Astrocyte (in vitro differentiated cells and primary cell): ENCODE data around the gene CALU. TPM values are rescaled to one million over a fixed set of nuclear protein-coding genes. Genes with fewer than 3 reads are reported as not detected.

Source experiments
- DNase-seq: peaks from one replicate; pipeline ENCODE4 v3.0.0-alpha.2; 2010; ENCODE audit warnings: low read depth
- FAIRE-seq: peaks from 2 replicates; lab custom pipeline; 2011; peaks lifted over from hg19 to GRCh38; lab: Jason Lieb, UNC
- H2AFZ ChIP-seq: 2 replicates; pipeline ENCODE4 v1.6.0; 2012; ENCODE audit warnings: low read depth, low read length, inconsistent platforms
- H3K27ac ChIP-seq: 2 replicates; pipeline ENCODE4 v1.5.1; 2011; ENCODE audit warnings: low read depth, low read length, inconsistent platforms
- H3K27me3 ChIP-seq: 2 replicates; pipeline ENCODE4 v1.6.0; 2011; ENCODE audit warnings: low read length, inconsistent platforms; ENCODE audit not compliant: insufficient read depth
- H3K36me3 ChIP-seq: 2 replicates; pipeline ENCODE4 v1.5.1; 2011; ENCODE audit warnings: low read length, inconsistent platforms; ENCODE audit not compliant: insufficient read depth
- H3K4me1 ChIP-seq: 2 replicates; pipeline ENCODE4 v1.5.1; 2011; ENCODE audit warnings: low read length, inconsistent platforms; ENCODE audit not compliant: insufficient read depth
- H3K4me2 ChIP-seq: 2 replicates; pipeline ENCODE4 v1.6.0; 2012; ENCODE audit warnings: low read length, inconsistent platforms
- H3K4me3 ChIP-seq: 2 replicates; pipeline ENCODE4 v1.5.1; 2011; ENCODE audit warnings: low read depth, mild to moderate bottlenecking, low read length, inconsistent platforms; ENCODE audit not compliant: insufficient read depth
- H3K79me2 ChIP-seq: 2 replicates; pipeline ENCODE4 v1.6.0; 2012; ENCODE audit warnings: mild to moderate bottlenecking, low read length, inconsistent platforms; ENCODE audit not compliant: insufficient read depth
- H3K9ac ChIP-seq: 2 replicates; pipeline ENCODE4 v1.6.0; 2012; ENCODE audit warnings: mild to moderate bottlenecking, low read length, inconsistent platforms
- H3K9me3 ChIP-seq: 2 replicates; pipeline ENCODE4 v1.5.1; 2012; ENCODE audit warnings: low read depth, mild to moderate bottlenecking, low read length, inconsistent platforms; ENCODE audit not compliant: insufficient read depth
- H4K20me1 ChIP-seq: 2 replicates; pipeline ENCODE4 v1.6.0; 2012; ENCODE audit warnings: low read length, inconsistent platforms; ENCODE audit not compliant: insufficient read depth
- H3K27ac Mint-ChIP-seq: one replicate; pipeline ENCODE4 v1.8.0; 2021; ENCODE audit warnings: mild to moderate bottlenecking, mixed read lengths; ENCODE audit not compliant: unreplicated experiment
- H3K27me3 Mint-ChIP-seq: one replicate; pipeline ENCODE4 v1.8.0; 2021; ENCODE audit warnings: low read depth, mixed read lengths; ENCODE audit not compliant: unreplicated experiment
- H3K36me3 Mint-ChIP-seq: one replicate; pipeline ENCODE4 v1.8.0; 2021; ENCODE audit warnings: low read depth, mixed read lengths; ENCODE audit not compliant: unreplicated experiment
- H3K4me1 Mint-ChIP-seq: one replicate; pipeline ENCODE4 v1.8.0; 2021; ENCODE audit warnings: low read depth, mixed read lengths; ENCODE audit not compliant: unreplicated experiment
- H3K4me3 Mint-ChIP-seq: one replicate; pipeline ENCODE4 v1.8.0; 2021; ENCODE audit warnings: mild to moderate bottlenecking, moderate library complexity, mixed read lengths; ENCODE audit not compliant: unreplicated experiment
- H3K9me3 Mint-ChIP-seq: one replicate; pipeline ENCODE4 v1.8.0; 2021; ENCODE audit warnings: mild to moderate bottlenecking, mixed read lengths; ENCODE audit not compliant: unreplicated experiment
- CTCF ChIP-seq: IDR thresholded peaks from 2 replicates; pipeline ENCODE4 v1.5.1; 2011; ENCODE audit warnings: low read depth, mild to moderate bottlenecking, inconsistent platforms, low read length, moderate library complexity; ENCODE audit not compliant: insufficient read depth
- EZH2 ChIP-seq: IDR thresholded peaks from 2 replicates; pipeline ENCODE4 v1.6.1; 2012; ENCODE audit warnings: mild to moderate bottlenecking, low read length, inconsistent platforms; ENCODE audit not compliant: insufficient read depth
- total RNA-seq: library from RNA; stranded (reverse); gene quantifications from 2 replicates; pipeline ENCODE4 v1.2.1, GENCODE V29; 2021

CALU gene
- total RNA-seq, 1 donor from 2014 or later = 670 TPM

DNA sequence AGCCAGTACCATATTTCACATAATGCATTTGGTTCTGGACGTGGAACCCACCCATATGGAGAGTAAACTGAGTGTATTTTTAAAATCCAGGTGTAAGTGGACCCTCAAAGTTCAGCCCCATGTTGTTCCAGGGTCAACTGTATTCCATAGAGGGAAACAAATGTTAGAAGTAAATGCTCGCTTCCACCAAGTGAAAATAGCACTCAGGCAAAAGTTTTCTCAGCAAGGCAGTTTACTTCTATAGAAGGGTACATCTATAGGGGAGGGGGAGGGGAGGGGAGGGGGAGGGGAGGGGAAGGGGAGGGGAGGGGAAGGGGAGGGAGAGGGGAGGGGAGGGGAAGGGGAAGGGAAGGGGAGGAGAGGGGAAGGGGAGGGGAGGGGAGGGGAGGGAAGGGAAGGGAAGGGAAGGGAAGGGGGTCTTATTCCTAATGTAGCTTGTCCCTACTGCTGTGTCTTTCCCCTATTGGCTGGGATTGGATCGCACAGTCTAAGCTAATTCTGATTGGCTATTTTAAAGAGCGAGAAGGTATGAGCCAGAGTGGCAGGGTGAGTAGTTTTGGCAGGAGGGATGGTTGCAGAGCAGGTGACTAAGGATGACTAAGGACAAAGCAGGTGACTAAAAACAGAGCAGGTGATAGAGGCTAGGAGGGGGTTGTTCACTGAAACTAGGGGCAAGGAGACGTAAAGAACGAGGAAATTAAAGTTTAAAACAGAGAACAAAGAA, 37.9 kb upstream of the CALU start:
- H3K9me3 ChIP-seq = no peaks in the 10 kb centered on the region
- H3K4me3 ChIP-seq = no peak overlapping the region
- no peak overlapping the region for H3K9ac ChIP-seq
- no peaks in the 10 kb centered on the region for H3K79me2 ChIP-seq
- TF ChIP-seq EZH2 = no peak
- no peak for TF ChIP-seq CTCF
- Mint-ChIP-seq H3K36me3 (peaks cover 4% of the 10 kb centered on the region), H3K4me3 (no peak overlapping the region), H3K27me3 (peaks cover 25% of the 10 kb centered on the region), H3K4me1 (peaks cover 14% of the 10 kb centered on the region), H3K9me3 (no peaks in the 10 kb centered on the region), H3K27ac (no peak overlapping the region)
- no peaks in the 10 kb centered on the region for H3K36me3 ChIP-seq
- H3K4me1 ChIP-seq = no peaks in the 10 kb centered on the region
- FAIRE-seq (no peak), DNase-seq (no peak)
- no peak overlapping the region for H3K4me2 ChIP-seq
- H4K20me1 ChIP-seq = no peaks in the 10 kb centered on the region
- no peak overlapping the region for H3K27ac ChIP-seq
- no peak overlapping the region for H2AFZ ChIP-seq
- no peaks in the 10 kb centered on the region for H3K27me3 ChIP-seq

DNA sequence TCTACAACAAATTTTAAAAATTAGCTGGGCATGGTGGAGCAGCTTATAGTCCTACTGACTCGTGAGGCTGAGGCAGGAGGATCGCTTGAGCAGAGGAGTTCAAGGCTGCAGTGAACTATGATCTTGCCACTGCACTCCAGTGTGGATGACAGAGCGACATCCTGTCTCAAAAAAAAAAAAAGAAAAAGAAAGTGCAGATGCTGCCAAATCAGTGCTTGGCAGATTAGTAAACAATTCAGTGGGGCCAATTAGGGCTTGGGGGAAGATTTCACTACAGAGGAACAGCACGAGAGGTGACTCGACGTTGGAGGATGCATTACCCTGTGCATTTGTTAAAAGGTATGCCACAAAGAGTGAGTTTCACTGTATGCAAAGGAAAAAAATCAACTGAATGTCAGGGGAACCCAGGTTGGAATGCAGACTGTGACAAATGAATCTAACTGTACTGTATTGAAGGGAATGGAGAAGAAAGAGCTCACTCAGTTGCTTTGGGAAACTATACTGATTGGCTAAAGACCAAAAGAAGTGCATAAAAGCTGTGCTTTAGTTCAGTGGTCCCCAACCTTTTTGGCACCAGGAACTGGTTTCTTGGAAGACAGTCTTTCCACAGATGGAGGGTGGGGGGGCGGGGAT, 35.4 kb upstream of the CALU start:
- Histone ChIP-seq H3K79me2 (no peaks in the 10 kb centered on the region), H3K4me1 (no peaks in the 10 kb centered on the region), H2AFZ (no peak overlapping the region), H3K4me2 (no peak overlapping the region), H4K20me1 (no peaks in the 10 kb centered on the region), H3K9ac (no peak overlapping the region), H3K9me3 (no peaks in the 10 kb centered on the region), H3K36me3 (no peaks in the 10 kb centered on the region), H3K27me3 (no peaks in the 10 kb centered on the region), H3K27ac (no peak overlapping the region), H3K4me3 (no peak overlapping the region)
- TF ChIP-seq CTCF (no peak), EZH2 (no peak)
- no peak for FAIRE-seq
- no peaks in the 10 kb centered on the region for H3K9me3 Mint-ChIP-seq
- peaks cover 2% of the 10 kb centered on the region for H3K36me3 Mint-ChIP-seq
- no peak for DNase-seq
- H3K27me3 Mint-ChIP-seq = peaks cover under 1% of the 10 kb centered on the region
- no peak overlapping the region for H3K27ac Mint-ChIP-seq
- H3K4me1 Mint-ChIP-seq = peaks cover 19% of the 10 kb centered on the region
- no peak overlapping the region for H3K4me3 Mint-ChIP-seq

DNA sequence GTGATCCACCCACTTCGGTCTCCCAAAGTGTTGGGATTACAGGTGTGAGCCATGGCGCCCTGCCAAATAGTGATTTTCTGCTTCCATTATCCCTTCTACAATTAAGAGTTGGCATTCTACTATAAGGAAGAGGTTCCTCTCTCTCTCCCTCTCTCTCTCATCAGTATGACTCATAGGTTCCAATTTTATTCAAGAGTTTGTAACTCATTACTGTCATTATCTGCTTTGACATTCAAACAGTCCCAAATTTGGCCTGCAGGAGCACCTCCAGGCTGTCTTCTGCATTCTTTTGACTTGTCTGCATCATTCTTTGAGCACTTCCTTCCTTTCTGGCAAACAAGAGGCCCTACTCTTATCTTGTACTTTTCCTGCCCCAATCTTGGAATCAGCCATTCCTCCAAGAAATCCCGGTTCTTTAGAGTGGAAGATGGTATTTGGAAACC, 33.2 kb upstream of the CALU start:
- Histone ChIP-seq H3K9ac (no peak overlapping the region), H3K79me2 (no peaks in the 10 kb centered on the region), H4K20me1 (no peaks in the 10 kb centered on the region), H3K27ac (no peak overlapping the region), H3K4me3 (no peak overlapping the region), H3K4me2 (no peak overlapping the region), H3K36me3 (no peaks in the 10 kb centered on the region), H2AFZ (no peak overlapping the region), H3K4me1 (no peaks in the 10 kb centered on the region), H3K27me3 (no peaks in the 10 kb centered on the region), H3K9me3 (no peaks in the 10 kb centered on the region)
- peaks cover 24% of the 10 kb centered on the region for H3K4me1 Mint-ChIP-seq
- H3K9me3 Mint-ChIP-seq = no peaks in the 10 kb centered on the region
- TF ChIP-seq CTCF (no peak), EZH2 (no peak)
- FAIRE-seq = peak; percentile 49
- no peaks in the 10 kb centered on the region for H3K27me3 Mint-ChIP-seq
- DNase-seq = no peak
- no peak overlapping the region for H3K4me3 Mint-ChIP-seq
- peak overlapping the region; percentile 1 for H3K27ac Mint-ChIP-seq
- peaks cover 2% of the 10 kb centered on the region for H3K36me3 Mint-ChIP-seq
